HEK293 (cell line): ENCODE data around the gene CNPY2.

Source experiments
- ATF2 ChIP-seq: fragments of 450-650 bp; formaldehyde crosslinking; IDR thresholded peaks from 2 replicates; pipeline ENCODE4 v1.5.1; 2016; ENCODE audit warnings: missing biosample characterization, missing genetic modification characterization, low read depth
- CTCF ChIP-seq: fragments of 450-650 bp; formaldehyde crosslinking; IDR thresholded peaks from 2 replicates; pipeline ENCODE4 v1.5.1; 2016; ENCODE audit warnings: missing biosample characterization, missing genetic modification characterization
- KLF16 ChIP-seq: fragments of 450-650 bp; formaldehyde crosslinking; IDR thresholded peaks from 2 replicates; pipeline ENCODE4 v1.5.1; 2017; ENCODE audit warnings: missing biosample characterization, missing genetic modification characterization
- PRDM1 ChIP-seq: fragments of 450-650 bp; formaldehyde crosslinking; IDR thresholded peaks from 2 replicates; pipeline ENCODE4; 2016; ENCODE audit warnings: missing biosample characterization, missing genetic modification characterization
- PRDM4 ChIP-seq: fragments of 450-650 bp; formaldehyde crosslinking; IDR thresholded peaks from 2 replicates; pipeline ENCODE4 v1.5.1; 2017; ENCODE audit warnings: missing biosample characterization, missing genetic modification characterization
- ZBTB11 ChIP-seq: fragments of 450-650 bp; formaldehyde crosslinking; conservative IDR thresholded peaks from 2 replicates; pipeline ENCODE4 v1.5.1; 2016; ENCODE audit warnings: low read depth, missing biosample characterization, missing genetic modification characterization
- ZNF280D ChIP-seq: fragments of 450-650 bp; formaldehyde crosslinking; IDR thresholded peaks from 2 replicates; pipeline ENCODE4 v1.5.1; 2016; ENCODE audit warnings: missing biosample characterization, missing genetic modification characterization
- ZNF362 ChIP-seq: fragments of 450-650 bp; formaldehyde crosslinking; IDR thresholded peaks from 2 replicates; pipeline ENCODE4 v1.5.1; 2016; ENCODE audit warnings: missing biosample characterization, missing genetic modification characterization
- ZNF76 ChIP-seq: fragments of 450-650 bp; formaldehyde crosslinking; IDR thresholded peaks from 2 replicates; pipeline ENCODE4; 2016; ENCODE audit warnings: low read depth, missing biosample characterization, missing genetic modification characterization, borderline replicate concordance

- no peak for TF ChIP-seq ZNF76 (tag by site-specific recombination)
- no peak for TF ChIP-seq KLF16 (tag by site-specific recombination)
- TF ChIP-seq CTCF (tag by site-specific recombination), result no peak
- no peak for TF ChIP-seq ATF2
- no peak for TF ChIP-seq ZBTB11
- no peak for TF ChIP-seq PRDM1 (tag by site-specific recombination)
- TF ChIP-seq PRDM4, result no peak
- no peak for TF ChIP-seq ZNF280D
- no peak for TF ChIP-seq ZNF362 (tag by site-specific recombination)
These were observed 43.2 kb upstream of the CNPY2 start for GRCh38 chr12:56358836-56359532.
